GM12878 (cell line): ENCODE data around the gene PRSS1. TPM values are rescaled to one million over a fixed set of nuclear protein-coding genes. Genes with fewer than 3 reads are reported as not detected.
A peak's percentile ranks its signal among the peaks of the same experiment; 100 is the strongest.

ENCODE experiments used
- ATAC-seq: fragments of 200-7000 bp; cut with Tn5 transposase; 3 replicates; pipeline ENCODE4 v1.9.1; 2020; ENCODE audit warnings: mild to moderate bottlenecking, moderate library complexity
- BruUV-seq: library from RNA; stranded (reverse); fragments of 400-500 nt; replicated peaks from 2 replicates; lab custom pipeline; 2021; lab: Mats Ljungman, UMichigan
- CTCF ChIA-PET: fragments of 300-600 bp; sonication (Branson Sonifier 250); formaldehyde crosslinking; extraction: SDS; loops from one replicate; lab custom pipeline; 2021; ENCODE audit warnings: inconsistent platforms; lab: Yijun Ruan, JAX
- POLR2A ChIA-PET: fragments of 350-600 bp; formaldehyde crosslinking; extraction: SDS; loops from one replicate; lab custom pipeline; 2021; ENCODE audit warnings: inconsistent platforms; lab: Charles Lee
- RAD21 ChIA-PET: fragments of 300-600 bp; sonication (Branson Sonifier 250); formaldehyde crosslinking; loops from one replicate; lab custom pipeline; 2023; ENCODE audit warnings: antibody characterized with exemption; ENCODE audit not compliant: unreplicated experiment; lab: Charles Lee
- SMC1A ChIA-PET: fragments of 300-600 bp; sonication (Branson Sonifier 250); formaldehyde crosslinking; loops from one replicate; lab custom pipeline; 2023; ENCODE audit not compliant: unreplicated experiment, uncharacterized antibody; lab: Charles Lee
- DNase-seq: peaks from one replicate; pipeline ENCODE4 v3.0.0-alpha.2; 2011; ENCODE audit warnings: low read depth, low spot score
- FAIRE-seq: peaks from 3 replicates; lab custom pipeline; 2011; peaks lifted over from hg19 to GRCh38; lab: Jason Lieb, UNC
- H2AFZ ChIP-seq: 2 replicates; pipeline ENCODE4 v1.6.0; 2011; ENCODE audit warnings: low read depth, low read length, control low read depth; ENCODE audit not compliant: control insufficient read depth
- H3K27ac ChIP-seq: 2 replicates; pipeline ENCODE4 v1.5.1; 2011; ENCODE audit warnings: control low read depth; ENCODE audit not compliant: control insufficient read depth, insufficient read depth
- H3K27me3 ChIP-seq, 2 experiments: replicated peaks in 1 of 2; 2 replicates each; pipeline versions ENCODE4 v1.6.0 to v1.6.1; 2011; ENCODE audit warnings: low read length in 1 of 2; ENCODE audit not compliant: control insufficient read depth in 2 of 2, insufficient read depth in 2 of 2
- H3K36me3 ChIP-seq, 2 experiments: 2 replicates each; pipeline ENCODE4 v1.5.1; 2011; ENCODE audit warnings: low read length in 1 of 2; ENCODE audit not compliant: control insufficient read depth in 2 of 2, insufficient read depth in 2 of 2
- H3K4me1 ChIP-seq: 2 replicates; pipeline ENCODE4 v1.6.1; 2011; ENCODE audit warnings: mild to moderate bottlenecking, low read length, moderate library complexity, mixed read lengths; ENCODE audit not compliant: control insufficient read depth, insufficient read depth
- H3K4me2 ChIP-seq: 2 replicates; pipeline ENCODE4 v1.6.0; 2011; ENCODE audit warnings: control low read depth; ENCODE audit not compliant: control insufficient read depth, insufficient read depth
- H3K4me3 ChIP-seq: fragments of 200-600 bp; sonication (generic); 2 replicates; pipeline ENCODE4 v1.5.1; 2016
- H3K79me2 ChIP-seq: 2 replicates; pipeline ENCODE4 v1.6.0; 2011; ENCODE audit warnings: low read length; ENCODE audit not compliant: control insufficient read depth, insufficient read depth
- H3K9ac ChIP-seq: 2 replicates; pipeline ENCODE4 v1.8.0; 2011; ENCODE audit warnings: low read length, control low read depth, mixed read lengths; ENCODE audit not compliant: control insufficient read depth, insufficient read depth
- H3K9me3 ChIP-seq: replicated peaks from 3 replicates; pipeline ENCODE4 v1.5.1; 2011; ENCODE audit warnings: mild to moderate bottlenecking, low read length; ENCODE audit not compliant: control insufficient read depth, insufficient read depth
- H4K20me1 ChIP-seq: 2 replicates; pipeline ENCODE4 v1.6.0; 2011; ENCODE audit not compliant: control insufficient read depth, insufficient read depth
- CBX5 ChIP-seq: sonication (generic); IDR thresholded peaks from 2 replicates; pipeline ENCODE4 v1.6.1; 2016; ENCODE audit warnings: low read depth, moderate library complexity, mild to moderate bottlenecking, inconsistent platforms
- CEBPB ChIP-seq, 2 experiments: fragments of 150-350 bp in 1 of 2; IDR thresholded peaks; 2 replicates each; pipeline ENCODE4 v1.6.1; 2012 to 2014; ENCODE audit warnings: low read depth in 2 of 2, low read length in 2 of 2, borderline replicate concordance in 1 of 2, inconsistent platforms in 1 of 2
- FOXM1 ChIP-seq: IDR thresholded peaks from 2 replicates; pipeline ENCODE4 v1.6.1; 2012; ENCODE audit warnings: low read depth, mild to moderate bottlenecking, inconsistent platforms, low read length, moderate library complexity
- IKZF1 ChIP-seq: fragments of 450-650 bp; conservative IDR thresholded peaks from 2 replicates; pipeline ENCODE4 v1.6.1; 2017; ENCODE audit warnings: antibody characterized with exemption, mild to moderate bottlenecking
- KDM1A ChIP-seq: fragments of 200-600 bp; sonication (generic); IDR thresholded peaks from 2 replicates; pipeline ENCODE4 v1.6.1; 2016; ENCODE audit warnings: borderline replicate concordance
- POLR2AphosphoS5 ChIP-seq: IDR thresholded peaks from 2 replicates; pipeline ENCODE4 v1.6.1; 2011; ENCODE audit warnings: mild to moderate bottlenecking, low read length, inconsistent platforms
- RCOR1 ChIP-seq: conservative IDR thresholded peaks from 2 replicates; pipeline ENCODE4 v1.6.1; 2012; ENCODE audit warnings: low read depth, low read length, improper control_type of control experiment
- RFX5 ChIP-seq: IDR thresholded peaks from 2 replicates; pipeline ENCODE4 v1.6.1; 2011; ENCODE audit warnings: low read depth, low read length, improper control_type of control experiment
- ZNF384 ChIP-seq: IDR thresholded peaks from 2 replicates; pipeline ENCODE4 v1.6.1; 2012; ENCODE audit warnings: low read depth, mild to moderate bottlenecking, low read length, improper control_type of control experiment, borderline replicate concordance
- WGBS: methylation state at CpG from one replicate; pipeline ENCODE4 v1.1.6; 2016; ENCODE audit warnings: low lambda C conversion rate; ENCODE audit not compliant: insufficient replicate concordance, insufficient coverage; ENCODE audit errors: missing lambda C conversion rate; 5-methylcytosine and 5-hydroxymethylcytosine counted together
- in situ Hi-C: fragments of 300-500 bp; cut with MboI; formaldehyde crosslinking; loops from 9 replicates; pipeline ENCODE4 v1.14.3; 2018; ENCODE audit warnings: mixed read lengths
- intact Hi-C: fragments of 100-400 bp; cut with micrococcal nuclease; formaldehyde crosslinking; loops from one replicate; pipeline ENCODE4 v1.14.2; 2022; ENCODE audit not compliant: unreplicated experiment
- polyA plus RNA-seq, 11 experiments: library from polyadenylated mRNA; depleted of rRNA in 4 of 11; unstranded in 6 of 11; stranded (reverse) in 5 of 11; fragments of >200 nt; fragmentation: Nextera tagmentation in 4 of 11; fragmentation: Illumina TruSeq in 1 of 11; extraction: Ambion mirVana in 4 of 11; extraction: Trizol in 1 of 11; gene quantifications; 1 replicate in 1 of 11; 2 replicates in 10 of 11; pipeline versions ENCODE4 v1.2.1 to v1.2.3, GENCODE V29; 2011 to 2016; ENCODE audit warnings: inconsistent platforms in 2 of 11, missing spikeins in 2 of 11, low read depth in 1 of 11
- total RNA-seq, 4 experiments: library from RNA; depleted of rRNA in 3 of 4; stranded (reverse); fragments of >200 nt in 3 of 4; fragmentation: Illumina TruSeq in 1 of 4; extraction: Trizol in 1 of 4; gene quantifications; 2 replicates each; pipeline versions ENCODE4 v1.2.1 to v1.2.3, GENCODE V29; 2013 to 2021
- TF ChIP-seq, protein P1 (sequence below): fragments of 450-650 bp; formaldehyde crosslinking; IDR thresholded peaks from 2 replicates; pipeline ENCODE4 v1.4.0; 2020; ENCODE audit warnings: mild to moderate bottlenecking, moderate library complexity
- TF ChIP-seq, protein P2 (sequence below): IDR thresholded peaks from 2 replicates; pipeline ENCODE4 v1.6.1; 2012; ENCODE audit warnings: low read depth, low read length, improper control_type of control experiment
- TF ChIP-seq, protein P3 (sequence below): fragments of 450-650 bp; IDR thresholded peaks from 2 replicates; pipeline ENCODE4 v1.6.1; 2014; ENCODE audit warnings: mild to moderate bottlenecking
- TF ChIP-seq, protein P4 (sequence below): fragments of 150-350 bp; IDR thresholded peaks from 2 replicates; pipeline ENCODE4 v1.6.1; 2014; ENCODE audit warnings: mild to moderate bottlenecking, low read depth, low read length

PRSS1 gene
- total and polyA plus RNA-seq, 10 of the 15 experiments (the other 5 are each of a cell fraction or from before 2014, with no cell fraction given): 11.9 TPM; not detected in 9

DNA sequence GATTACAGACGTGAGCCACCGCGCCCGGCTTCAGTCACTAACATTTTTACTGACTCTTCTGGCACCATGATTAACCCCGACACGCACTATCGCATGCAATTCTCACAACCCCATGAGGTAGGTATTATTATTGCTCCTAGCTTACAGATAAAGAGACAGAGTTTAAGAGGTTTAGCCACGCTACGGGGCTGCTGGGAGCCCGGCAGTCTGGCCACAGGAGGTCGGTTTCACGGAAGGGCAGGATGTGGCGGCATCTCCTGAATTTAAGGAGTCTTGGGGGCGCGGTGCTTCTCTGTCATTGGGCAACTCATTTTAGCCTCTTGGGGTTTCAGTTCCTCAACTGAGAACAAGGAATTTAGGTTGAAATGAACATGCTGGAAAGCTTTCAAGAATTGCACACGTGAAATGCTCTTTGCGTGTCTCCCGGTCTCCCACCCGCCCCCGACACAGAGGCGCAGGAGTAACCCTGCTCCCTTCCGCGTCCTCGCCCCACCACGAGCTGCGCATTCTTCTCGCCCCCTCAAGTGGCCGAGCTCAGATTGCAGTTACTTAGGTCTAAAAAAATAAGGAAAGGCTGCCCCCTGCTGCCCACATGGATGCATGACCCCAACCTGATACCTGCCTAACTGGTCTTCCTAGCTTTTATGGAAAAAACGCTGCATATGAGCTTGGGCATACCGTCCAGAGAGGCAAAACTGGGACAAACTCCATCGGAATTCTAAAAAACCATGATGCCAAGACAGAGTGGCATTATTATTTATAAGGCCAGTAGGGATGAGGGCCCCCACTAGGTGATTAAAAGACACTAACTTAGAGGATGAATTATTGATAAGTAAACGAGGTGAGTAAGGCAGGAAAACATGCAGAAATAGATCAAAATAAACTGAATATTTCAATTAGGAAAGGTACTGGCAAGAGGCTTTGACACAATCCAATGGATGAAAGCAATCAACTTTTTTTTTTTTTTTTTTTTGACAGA lies 33.9 kb downstream of the PRSS1 start:
- H3K9me3 ChIP-seq: no peaks in the 10 kb centered on the region
- WGBS: 6% methylated on average over 32 of the region's 32 CpGs
- H3K4me1 ChIP-seq: peaks cover 9% of the 10 kb centered on the region
- ChIA-PET RAD21 (interaction anchor here (0.6 to 20.4 kb wide), 48 partner anchors 11 to 432 kb away, joined by 3 to 813 read pairs (median 8); partner anchors contain the start of gene PRSS2), SMC1A (interaction anchor here (0.7 to 24.6 kb wide), 35 partner anchors 10 to 286 kb away, joined by 3 to 786 read pairs (median 5); partner anchors contain the start of genes EPHB6, PRSS1 and PRSS2), CTCF (interaction anchor here (0.6 to 24.4 kb wide), 59 partner anchors 10 to 522 kb away, joined by 3 to 1055 read pairs (median 5); partner anchors contain the start of genes PRSS1 and PRSS2), POLR2A (interaction anchor here (0.7 to 1.5 kb wide), 6 partner anchors 21 to 74 kb away, joined by 3 to 20 read pairs (median 4); no protein-coding TSS in a partner anchor)
- H3K36me3 ChIP-seq: no peaks in the 10 kb centered on the region
- no peaks in the 10 kb centered on the region for H3K27me3 ChIP-seq
- no peaks in the 10 kb centered on the region for H3K79me2 ChIP-seq
- H3K4me2 ChIP-seq: peak overlapping the region; percentile 88
- peak overlapping the region; percentile 88 for H2AFZ ChIP-seq
- peak overlapping the region; percentile 65 for H3K4me3 ChIP-seq
- DNase-seq (peak; percentile 66), FAIRE-seq (peak; percentile 86), ATAC-seq (peak; percentile 91)
- BruUV-seq: no TSS peak
- H3K27ac ChIP-seq: peak overlapping the region; percentile 45; the same call in 1 of the 2 replicates
- in situ Hi-C loops (loop anchor here (5.0 kb wide), 1 partner anchor 151 kb away; no protein-coding TSS in a partner anchor), intact Hi-C loops (loop anchor here (1.0 to 10.0 kb wide), 7 partner anchors 28 to 248 kb away; no protein-coding TSS in a partner anchor)
- peak overlapping the region; percentile 35; the same call in 1 of the 2 replicates for H3K9ac ChIP-seq
- H4K20me1 ChIP-seq: no peaks in the 10 kb centered on the region
- TF ChIP-seq, protein P1, sequence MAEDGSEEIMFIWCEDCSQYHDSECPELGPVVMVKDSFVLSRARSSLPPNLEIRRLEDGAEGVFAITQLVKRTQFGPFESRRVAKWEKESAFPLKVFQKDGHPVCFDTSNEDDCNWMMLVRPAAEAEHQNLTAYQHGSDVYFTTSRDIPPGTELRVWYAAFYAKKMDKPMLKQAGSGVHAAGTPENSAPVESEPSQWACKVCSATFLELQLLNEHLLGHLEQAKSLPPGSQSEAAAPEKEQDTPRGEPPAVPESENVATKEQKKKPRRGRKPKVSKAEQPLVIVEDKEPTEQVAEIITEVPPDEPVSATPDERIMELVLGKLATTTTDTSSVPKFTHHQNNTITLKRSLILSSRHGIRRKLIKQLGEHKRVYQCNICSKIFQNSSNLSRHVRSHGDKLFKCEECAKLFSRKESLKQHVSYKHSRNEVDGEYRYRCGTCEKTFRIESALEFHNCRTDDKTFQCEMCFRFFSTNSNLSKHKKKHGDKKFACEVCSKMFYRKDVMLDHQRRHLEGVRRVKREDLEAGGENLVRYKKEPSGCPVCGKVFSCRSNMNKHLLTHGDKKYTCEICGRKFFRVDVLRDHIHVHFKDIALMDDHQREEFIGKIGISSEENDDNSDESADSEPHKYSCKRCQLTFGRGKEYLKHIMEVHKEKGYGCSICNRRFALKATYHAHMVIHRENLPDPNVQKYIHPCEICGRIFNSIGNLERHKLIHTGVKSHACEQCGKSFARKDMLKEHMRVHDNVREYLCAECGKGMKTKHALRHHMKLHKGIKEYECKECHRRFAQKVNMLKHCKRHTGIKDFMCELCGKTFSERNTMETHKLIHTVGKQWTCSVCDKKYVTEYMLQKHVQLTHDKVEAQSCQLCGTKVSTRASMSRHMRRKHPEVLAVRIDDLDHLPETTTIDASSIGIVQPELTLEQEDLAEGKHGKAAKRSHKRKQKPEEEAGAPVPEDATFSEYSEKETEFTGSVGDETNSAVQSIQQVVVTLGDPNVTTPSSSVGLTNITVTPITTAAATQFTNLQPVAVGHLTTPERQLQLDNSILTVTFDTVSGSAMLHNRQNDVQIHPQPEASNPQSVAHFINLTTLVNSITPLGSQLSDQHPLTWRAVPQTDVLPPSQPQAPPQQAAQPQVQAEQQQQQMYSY: no peak
- TF ChIP-seq CEBPB (IDR thresholded peaks at IDR 0.05; ENCODE audit: borderline replicate concordance in 1 of 2, low read depth in 2 of 2, low read length in 2 of 2): no peak
- no peak for TF ChIP-seq RCOR1
- peak; percentile 98 for TF ChIP-seq CBX5
- 0 out of 2 replicates have a peak, but pooled peaks have one; percentile 26 for TF ChIP-seq ZNF384
- no peak for TF ChIP-seq POLR2AphosphoS5
- TF ChIP-seq RFX5: no peak
- TF ChIP-seq IKZF1: peak; percentile 84
- TF ChIP-seq, protein P2, sequence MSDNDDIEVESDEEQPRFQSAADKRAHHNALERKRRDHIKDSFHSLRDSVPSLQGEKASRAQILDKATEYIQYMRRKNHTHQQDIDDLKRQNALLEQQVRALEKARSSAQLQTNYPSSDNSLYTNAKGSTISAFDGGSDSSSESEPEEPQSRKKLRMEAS: no peak
- TF ChIP-seq, protein P3, sequence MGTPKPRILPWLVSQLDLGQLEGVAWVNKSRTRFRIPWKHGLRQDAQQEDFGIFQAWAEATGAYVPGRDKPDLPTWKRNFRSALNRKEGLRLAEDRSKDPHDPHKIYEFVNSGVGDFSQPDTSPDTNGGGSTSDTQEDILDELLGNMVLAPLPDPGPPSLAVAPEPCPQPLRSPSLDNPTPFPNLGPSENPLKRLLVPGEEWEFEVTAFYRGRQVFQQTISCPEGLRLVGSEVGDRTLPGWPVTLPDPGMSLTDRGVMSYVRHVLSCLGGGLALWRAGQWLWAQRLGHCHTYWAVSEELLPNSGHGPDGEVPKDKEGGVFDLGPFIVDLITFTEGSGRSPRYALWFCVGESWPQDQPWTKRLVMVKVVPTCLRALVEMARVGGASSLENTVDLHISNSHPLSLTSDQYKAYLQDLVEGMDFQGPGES: no peak
- TF ChIP-seq FOXM1: peak; percentile 85
- TF ChIP-seq, protein P4, sequence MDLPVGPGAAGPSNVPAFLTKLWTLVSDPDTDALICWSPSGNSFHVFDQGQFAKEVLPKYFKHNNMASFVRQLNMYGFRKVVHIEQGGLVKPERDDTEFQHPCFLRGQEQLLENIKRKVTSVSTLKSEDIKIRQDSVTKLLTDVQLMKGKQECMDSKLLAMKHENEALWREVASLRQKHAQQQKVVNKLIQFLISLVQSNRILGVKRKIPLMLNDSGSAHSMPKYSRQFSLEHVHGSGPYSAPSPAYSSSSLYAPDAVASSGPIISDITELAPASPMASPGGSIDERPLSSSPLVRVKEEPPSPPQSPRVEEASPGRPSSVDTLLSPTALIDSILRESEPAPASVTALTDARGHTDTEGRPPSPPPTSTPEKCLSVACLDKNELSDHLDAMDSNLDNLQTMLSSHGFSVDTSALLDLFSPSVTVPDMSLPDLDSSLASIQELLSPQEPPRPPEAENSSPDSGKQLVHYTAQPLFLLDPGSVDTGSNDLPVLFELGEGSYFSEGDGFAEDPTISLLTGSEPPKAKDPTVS: 0 out of 2 replicates have a peak, but pooled peaks have one; percentile 13
- no peak for TF ChIP-seq KDM1A
